Suprapubic skin (tissue), 4 donors: ENCODE data around the gene ASCL5. TPM values are rescaled to one million over a fixed set of nuclear protein-coding genes. Genes with fewer than 3 reads are reported as not detected.

Source experiments
- DNase-seq, 2 donors: peaks; one replicate each; pipeline ENCODE4 v3.0.0-alpha.2; 2019; ENCODE audit warnings: low spot score in 2 of 2
- H3K27ac ChIP-seq: fragments of 200-600 bp; sonication (generic); one replicate; pipeline ENCODE4 v1.5.1; 2019
- H3K27me3 ChIP-seq: fragments of 200-600 bp; sonication (generic); one replicate; pipeline ENCODE4 v1.5.1; 2019
- H3K36me3 ChIP-seq: fragments of 200-600 bp; sonication (generic); one replicate; pipeline ENCODE4 v1.5.1; 2019
- H3K4me1 ChIP-seq: fragments of 200-600 bp; sonication (generic); one replicate; pipeline ENCODE4 v1.5.1; 2019
- H3K4me3 ChIP-seq: fragments of 200-600 bp; sonication (generic); one replicate; pipeline ENCODE4 v1.5.1; 2019; ENCODE audit warnings: mild to moderate bottlenecking
- H3K9me3 ChIP-seq: fragments of 200-600 bp; sonication (generic); one replicate; pipeline ENCODE4 v1.5.1; 2019
- CTCF ChIP-seq, 2 donors: fragments of 200-600 bp in 1 of 2; fragments of 450-650 bp in 1 of 2; sonication (generic) in 1 of 2; IDR thresholded peaks; one replicate each; pipeline ENCODE4 v1.5.1; 2016 to 2019; ENCODE audit warnings: antibody characterized with exemption in 2 of 2, mild to moderate bottlenecking in 1 of 2, moderate library complexity in 1 of 2
- EP300 ChIP-seq: sonication (generic); formaldehyde crosslinking; IDR thresholded peaks from one replicate; pipeline ENCODE4 v1.6.1; 2017; ENCODE audit warnings: antibody characterized with exemption
- POLR2A ChIP-seq, 2 donors: fragments of 450-650 bp; IDR thresholded peaks; one replicate each; pipeline ENCODE4 v1.6.1; 2017; ENCODE audit warnings: antibody characterized with exemption in 2 of 2, mild to moderate bottlenecking in 2 of 2, moderate library complexity in 2 of 2
- POLR2AphosphoS5 ChIP-seq, 3 donors: sonication (generic); formaldehyde crosslinking; IDR thresholded peaks; one replicate each; pipeline ENCODE4 v1.6.1; 2017; ENCODE audit warnings: antibody characterized with exemption in 3 of 3
- WGBS: methylation state at CpG from one replicate; pipeline ENCODE4 v1.1.5; 2018; 5-methylcytosine and 5-hydroxymethylcytosine counted together
- total RNA-seq, 4 donors: library from RNA; depleted of rRNA; stranded (reverse); fragments of >200 nt; gene quantifications; one replicate each; pipeline ENCODE4 v1.1.0, GENCODE V29; 2016

The ASCL5 gene
- total RNA-seq, 4 donors from 2014 or later = not detected

GRCh38 chr1:201096977-201097856, 29.8 kb downstream of the ASCL5 start:
- H3K27me3 ChIP-seq = no peaks in the 10 kb centered on the region
- H3K27ac ChIP-seq = no peak overlapping the region
- no peaks in the 10 kb centered on the region for H3K9me3 ChIP-seq
- no peak overlapping the region for H3K4me3 ChIP-seq
- WGBS = 88% methylated on average over 17 of the region's 17 CpGs
- peaks cover 15% of the 10 kb centered on the region for H3K4me1 ChIP-seq
- no peak for DNase-seq
- TF ChIP-seq POLR2A (IDR thresholded peaks at IDR 0.05) (no peak), EP300 (no peak), POLR2AphosphoS5 (IDR thresholded peaks at IDR 0.05) (no peak), CTCF (IDR thresholded peaks at IDR 0.05) (no peak)
- no peaks in the 10 kb centered on the region for H3K36me3 ChIP-seq

- no peak overlapping the region for H3K4me3 ChIP-seq
- H3K27ac ChIP-seq = no peak overlapping the region
- no peaks in the 10 kb centered on the region for H3K36me3 ChIP-seq
- no peak for DNase-seq
- 71% methylated on average over 4 of the region's 5 CpGs for WGBS
- no peak for TF ChIP-seq CTCF (IDR thresholded peaks at IDR 0.05)
- no peak for TF ChIP-seq EP300
- no peak for TF ChIP-seq POLR2AphosphoS5 (IDR thresholded peaks at IDR 0.05)
- no peak for TF ChIP-seq POLR2A (IDR thresholded peaks at IDR 0.05)
- H3K27me3 ChIP-seq = no peaks in the 10 kb centered on the region
- no peaks in the 10 kb centered on the region for H3K9me3 ChIP-seq
- H3K4me1 ChIP-seq = peaks cover 15% of the 10 kb centered on the region
These were observed 30.9 kb downstream of the ASCL5 start for GRCh38 chr1:201096041-201096461.

- TF ChIP-seq POLR2AphosphoS5 (IDR thresholded peaks at IDR 0.05) (no peak), EP300 (no peak), CTCF (IDR thresholded peaks at IDR 0.05) (no peak), POLR2A (IDR thresholded peaks at IDR 0.05) (no peak)
- Histone ChIP-seq H3K27me3 (no peaks in the 10 kb centered on the region), H3K9me3 (no peaks in the 10 kb centered on the region), H3K36me3 (no peaks in the 10 kb centered on the region), H3K4me1 (peaks cover 15% of the 10 kb centered on the region), H3K27ac (no peak overlapping the region), H3K4me3 (no peak overlapping the region)
- 54% methylated on average over 2 of the region's 2 CpGs for WGBS
- DNase-seq = no peak
These were observed 31.4 kb downstream of the ASCL5 start for GRCh38 chr1:201095581-201095980.

GRCh38 chr1:201094832-201095231, 32.2 kb downstream of the ASCL5 start:
- Histone ChIP-seq H3K4me1 (peaks cover 15% of the 10 kb centered on the region), H3K9me3 (no peaks in the 10 kb centered on the region), H3K36me3 (no peaks in the 10 kb centered on the region), H3K4me3 (no peak overlapping the region), H3K27ac (no peak overlapping the region), H3K27me3 (no peaks in the 10 kb centered on the region)
- no peak for DNase-seq
- WGBS = 62% methylated on average over 4 of the region's 4 CpGs
- TF ChIP-seq EP300 (no peak), POLR2AphosphoS5 (IDR thresholded peaks at IDR 0.05) (no peak), POLR2A (IDR thresholded peaks at IDR 0.05) (no peak), CTCF (IDR thresholded peaks at IDR 0.05) (no peak)

GRCh38 chr1:201093962-201094361, 33.0 kb downstream of the ASCL5 start:
- H3K36me3 ChIP-seq = no peaks in the 10 kb centered on the region
- H3K27me3 ChIP-seq = no peaks in the 10 kb centered on the region
- no peak for TF ChIP-seq POLR2A (IDR thresholded peaks at IDR 0.05)
- no peak for TF ChIP-seq CTCF (IDR thresholded peaks at IDR 0.05)
- TF ChIP-seq EP300 = no peak
- no peak for TF ChIP-seq POLR2AphosphoS5 (IDR thresholded peaks at IDR 0.05)
- H3K4me1 ChIP-seq = peaks cover 15% of the 10 kb centered on the region
- H3K9me3 ChIP-seq = no peaks in the 10 kb centered on the region
- DNase-seq = no peak
- no peak overlapping the region for H3K27ac ChIP-seq
- 71% methylated on average over 5 of the region's 7 CpGs for WGBS
- H3K4me3 ChIP-seq = no peak overlapping the region
